CD4-positive, alpha-beta memory T cell (primary cell): Measurements from ENCODE around the gene SLC25A43. TPM values are rescaled to one million over a fixed set of nuclear protein-coding genes. Genes with fewer than 3 reads are reported as not detected.

Experiments used
- CTCF ChIA-PET: fragments of 350-600 bp; sonication (Branson Sonifier 250); formaldehyde crosslinking; loops from one replicate; lab custom pipeline; 2021; ENCODE audit warnings: inconsistent platforms; ENCODE audit not compliant: partially characterized antibody; lab: Charles Lee
- POLR2A ChIA-PET: fragments of 350-600 bp; sonication (Branson Sonifier 250); formaldehyde crosslinking; loops from one replicate; lab custom pipeline; 2021; ENCODE audit not compliant: partially characterized antibody; lab: Charles Lee
- DNase-seq, 5 donors: peaks; one replicate each; pipeline versions ENCODE4 v3.0.0 to v3.0.0-alpha.2; 2020 to 2022; ENCODE audit warnings: mixed read lengths in 1 of 5
- H3K27ac ChIP-seq: one replicate; pipeline ENCODE4 v1.7.0; 2013; ENCODE audit warnings: low read depth, low read length
- H3K27me3 ChIP-seq: 2 replicates; pipeline ENCODE4 v1.7.0; 2013; ENCODE audit warnings: mild to moderate bottlenecking, low read length, moderate library complexity; ENCODE audit not compliant: insufficient read depth
- H3K36me3 ChIP-seq: 2 replicates; pipeline ENCODE4 v1.7.0; 2013; ENCODE audit warnings: mild to moderate bottlenecking, low read length, moderate library complexity; ENCODE audit not compliant: insufficient read depth
- H3K4me1 ChIP-seq: 2 replicates; pipeline ENCODE4 v1.7.0; 2013; ENCODE audit warnings: mild to moderate bottlenecking, low read length, moderate library complexity; ENCODE audit not compliant: insufficient read depth
- H3K4me3 ChIP-seq, 2 donors: one replicate each; pipeline ENCODE4 v1.7.0; 2013; ENCODE audit warnings: low read length in 2 of 2, mild to moderate bottlenecking in 1 of 2
- H3K9me3 ChIP-seq, 2 donors: one replicate each; pipeline ENCODE4 v1.7.0; 2013; ENCODE audit warnings: low read length in 2 of 2, control low read depth in 1 of 2; ENCODE audit not compliant: control insufficient read depth in 1 of 2
- H3K27ac Mint-ChIP-seq, 7 donors: one replicate each; pipeline ENCODE4 v1.8.0; 2020 to 2021; ENCODE audit warnings: mixed read lengths in 7 of 7, mild to moderate bottlenecking in 6 of 7, inconsistent platforms in 3 of 7, moderate library complexity in 3 of 7
- H3K27me3 Mint-ChIP-seq, 2 donors: one replicate each; pipeline ENCODE4 v1.8.0; 2020 to 2021; ENCODE audit warnings: mixed read lengths in 2 of 2
- H3K36me3 Mint-ChIP-seq, 2 donors: one replicate each; pipeline ENCODE4 v1.8.0; 2020 to 2021; ENCODE audit warnings: mixed read lengths in 2 of 2, inconsistent platforms in 1 of 2, mild to moderate bottlenecking in 1 of 2
- H3K4me1 Mint-ChIP-seq, 4 donors: one replicate each; pipeline ENCODE4 v1.8.0; 2020 to 2021; ENCODE audit warnings: mixed read lengths in 4 of 4, mild to moderate bottlenecking in 1 of 4
- H3K4me3 Mint-ChIP-seq, 8 donors: one replicate each; pipeline ENCODE4 v1.8.0; 2020 to 2021; ENCODE audit warnings: mixed read lengths in 8 of 8, mild to moderate bottlenecking in 7 of 8, moderate library complexity in 6 of 8, inconsistent platforms in 3 of 8
- H3K9me3 Mint-ChIP-seq, 8 donors: one replicate each; pipeline ENCODE4 v1.8.0; 2020 to 2021; ENCODE audit warnings: mixed read lengths in 8 of 8, mild to moderate bottlenecking in 5 of 8, inconsistent platforms in 3 of 8, moderate library complexity in 1 of 8
- intact Hi-C: fragments of 100-400 bp; cut with micrococcal nuclease; formaldehyde crosslinking; loops from one replicate; pipeline ENCODE4 v1.15.1; 2023
- polyA plus RNA-seq, 2 donors: library from polyadenylated mRNA; unstranded; fragments of 300-500 nt; fragmentation: Illumina TruSeq; gene quantifications; one replicate each; pipeline ENCODE4 v1.2.3, GENCODE V29; 2021
- total RNA-seq, 2 experiments: library from RNA; stranded (reverse); gene quantifications; one replicate each; pipeline ENCODE4 v1.2.3, GENCODE V29; 2021

SLC25A43 gene
- total and polyA plus RNA-seq, 4 experiments from 2014 or later = 4.1 to 7.0 (median 5.6) TPM

DNA sequence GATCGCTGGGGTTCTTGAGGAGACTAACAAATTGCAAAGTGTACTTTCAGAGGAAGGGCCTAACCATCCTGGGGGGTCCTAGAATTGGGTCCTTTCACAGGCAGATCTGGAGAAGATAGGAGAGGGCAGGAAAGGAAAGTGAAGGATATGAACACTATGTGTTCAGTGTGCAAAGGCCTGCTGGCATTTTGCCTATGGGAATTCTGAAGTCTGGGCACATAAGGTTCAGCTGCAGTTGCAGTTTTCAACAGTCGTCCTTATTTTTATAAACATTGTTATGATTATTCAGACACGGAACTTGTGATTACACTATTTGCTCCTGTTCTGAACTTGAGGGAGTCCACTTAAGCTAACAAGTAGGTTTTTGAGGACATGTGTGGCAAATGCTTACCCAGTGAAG is 67.8 kb downstream of the SLC25A43 start:
- peaks cover 4 to 11% (median 7%) of the 10 kb centered on the region in 4 donors for H3K4me1 Mint-ChIP-seq
- H3K9me3 ChIP-seq = no peaks in the 10 kb centered on the region
- no peak overlapping the region for H3K27ac Mint-ChIP-seq
- POLR2A ChIA-PET = no interaction called here
- H3K36me3 Mint-ChIP-seq = peaks cover 0 to 27% of the 10 kb centered on the region in 2 donors
- CTCF ChIA-PET = interaction anchor here (1.2 to 1.4 kb wide), 2 partner anchors 13 to 287 kb away, joined by 3 to 4 read pairs; no protein-coding TSS in a partner anchor
- no peak overlapping the region for H3K27ac ChIP-seq
- no peak overlapping the region for H3K4me3 Mint-ChIP-seq
- intact Hi-C loops = loop anchor here (5.0 kb wide), 2 partner anchors 405 to 1120 kb away; partner anchors contain the start of genes NDUFA1, RNF113A and WDR44
- no peak overlapping the region for H3K4me3 ChIP-seq
- peaks cover 11% of the 10 kb centered on the region for H3K36me3 ChIP-seq
- H3K9me3 Mint-ChIP-seq = no peaks in the 10 kb centered on the region
- no peaks in the 10 kb centered on the region for H3K27me3 Mint-ChIP-seq
- no peaks in the 10 kb centered on the region for H3K27me3 ChIP-seq
- no peak for DNase-seq
- H3K4me1 ChIP-seq = peaks cover 17% of the 10 kb centered on the region

GRCh38 chrX:119467433-119467832 is 68.3 kb downstream of the SLC25A43 start:
- no peak for DNase-seq
- Histone ChIP-seq H3K9me3 (no peaks in the 10 kb centered on the region), H3K4me3 (no peak overlapping the region), H3K27ac (peak overlapping the region; percentile 93), H3K4me1 (peaks cover 17% of the 10 kb centered on the region), H3K36me3 (peaks cover 11% of the 10 kb centered on the region), H3K27me3 (no peaks in the 10 kb centered on the region)
- Mint-ChIP-seq H3K9me3 (no peaks in the 10 kb centered on the region), H3K36me3 (peaks cover 0 to 27% of the 10 kb centered on the region in 2 donors), H3K4me1 (peaks cover 4 to 11% (median 7%) of the 10 kb centered on the region in 4 donors), H3K27ac (peak overlapping the region in 4 of 7 donors; percentile 16 to 97 (median 54)), H3K4me3 (peak overlapping the region in 2 of 8 donors; percentile 86 to 91), H3K27me3 (no peaks in the 10 kb centered on the region)
- POLR2A ChIA-PET = interaction anchor here (0.8 to 3.3 kb wide), 5 partner anchors 15 to 324 kb away, joined by 3 to 23 read pairs (median 5); partner anchors contain the start of genes NKRF and RPL39
- intact Hi-C loops = loop anchor here (5.0 kb wide), 2 partner anchors 405 to 1120 kb away; partner anchors contain the start of genes NDUFA1, RNF113A and WDR44
- CTCF ChIA-PET = no interaction called here

GRCh38 chrX:119467842-119468550 is 68.9 kb downstream of the SLC25A43 start, which contains the start of gene SLC25A5:
Gene SLC25A5, plus strand, starts transcription at chrX:119468444. Its CDS starts 72 bp downstream, at chrX:119468516.
- Histone ChIP-seq H3K27ac (peak within 1 kb of the TSS; percentile 93), H3K9me3 (no peaks in the 10 kb centered on the region), H3K27me3 (no peaks in the 10 kb centered on the region), H3K36me3 (peaks cover 11% of the 10 kb centered on the region), H3K4me1 (peaks cover 17% of the 10 kb centered on the region), H3K4me3 (peak within 1 kb of the TSS; percentile 61 to 76)
- CTCF ChIA-PET = interaction anchor here (0.7 to 4.7 kb wide), 3 partner anchors 15 to 68 kb away, joined by 3 to 37 read pairs (median 3); no protein-coding TSS in a partner anchor
- Mint-ChIP-seq H3K4me1 (peaks cover 4 to 11% (median 7%) of the 10 kb centered on the region in 4 donors), H3K27me3 (no peaks in the 10 kb centered on the region), H3K4me3 (peak within 1 kb of the TSS; percentile 85 to 92 (median 86)), H3K36me3 (peaks cover 0 to 27% of the 10 kb centered on the region in 2 donors), H3K27ac (peak within 1 kb of the TSS; percentile 89 to 97 (median 96)), H3K9me3 (no peaks in the 10 kb centered on the region)
- intact Hi-C loops = loop anchor here (2.0 to 5.0 kb wide), 4 partner anchors 231 to 1137 kb away; partner anchors contain the start of genes MCTS1, NDUFA1, PGRMC1 and RNF113A
- POLR2A ChIA-PET = interaction anchor here (0.8 to 3.3 kb wide), 7 partner anchors 15 to 324 kb away, joined by 3 to 23 read pairs (median 5); partner anchors contain the start of genes NKRF, RPL39 and UBE2A
- DNase-seq = peak; percentile 82 to 84 (median 83)

DNA sequence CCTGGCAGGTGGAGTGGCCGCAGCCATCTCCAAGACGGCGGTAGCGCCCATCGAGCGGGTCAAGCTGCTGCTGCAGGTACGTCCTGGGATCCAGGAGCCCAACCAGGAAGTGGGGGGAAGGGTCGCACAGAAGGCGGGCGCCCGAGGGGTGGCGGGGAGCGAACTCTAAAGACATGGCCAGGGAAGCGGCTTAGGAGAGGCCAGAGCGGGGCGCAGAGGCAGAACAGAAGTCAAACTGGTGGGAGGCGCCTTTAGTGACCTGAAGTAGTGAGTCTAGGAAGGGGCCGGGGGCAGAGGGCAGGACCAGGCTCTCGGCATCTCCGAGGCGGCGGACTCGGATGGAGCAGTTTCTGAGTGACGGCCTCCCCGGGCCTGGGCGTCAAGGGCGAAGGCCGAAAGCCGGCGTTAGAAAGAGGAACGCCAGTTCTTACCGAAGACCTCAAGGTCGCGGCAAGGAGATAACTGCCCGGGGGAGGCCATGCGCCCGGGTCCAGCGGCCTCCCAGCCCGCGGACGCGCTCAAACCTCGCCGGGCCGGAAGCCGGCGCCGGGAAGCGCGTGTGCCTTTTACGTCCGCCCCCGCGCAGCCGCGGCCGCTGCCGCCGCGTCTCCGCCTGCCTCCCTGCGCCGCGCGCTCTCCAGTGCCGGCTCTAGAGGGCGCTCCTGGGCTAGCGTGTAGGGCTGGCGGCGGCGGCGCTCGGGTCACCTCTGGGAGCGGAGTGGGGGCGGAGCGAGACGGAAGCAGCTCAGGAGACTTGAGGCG is 69.6 kb downstream of the SLC25A43 start:
- ChIA-PET CTCF (interaction anchor here (0.6 to 4.7 kb wide), 8 partner anchors 9 to 80 kb away, joined by 3 to 37 read pairs (median 3); no protein-coding TSS in a partner anchor), POLR2A (interaction anchor here (0.9 to 3.3 kb wide), 7 partner anchors 14 to 323 kb away, joined by 3 to 23 read pairs (median 5); partner anchors contain the start of genes NKRF, RPL39 and UBE2A)

GRCh38 chrX:119469313-119469635 is 70.1 kb downstream of the SLC25A43 start:
- Mint-ChIP-seq H3K27me3 (no peaks in the 10 kb centered on the region), H3K4me3 (peak overlapping the region; percentile 74 to 92 (median 86)), H3K27ac (peak overlapping the region; percentile 89 to 97 (median 95)), H3K4me1 (peaks cover 4 to 11% (median 7%) of the 10 kb centered on the region in 4 donors), H3K9me3 (no peaks in the 10 kb centered on the region), H3K36me3 (peaks cover 0 to 27% of the 10 kb centered on the region in 2 donors)
- H3K27ac ChIP-seq = peak overlapping the region; percentile 93
- peaks cover 11% of the 10 kb centered on the region for H3K36me3 ChIP-seq
- ChIA-PET POLR2A (interaction anchor here (1.0 to 3.3 kb wide), 3 partner anchors 13 to 105 kb away, joined by 5 to 23 read pairs (median 7); partner anchors contain the start of gene UBE2A), CTCF (interaction anchor here (0.6 to 4.7 kb wide), 7 partner anchors 9 to 81 kb away, joined by 3 to 37 read pairs (median 3); no protein-coding TSS in a partner anchor)
- H3K4me3 ChIP-seq = peak overlapping the region in 1 of 2 donors; percentile 76
- H3K4me1 ChIP-seq = peaks cover 17% of the 10 kb centered on the region
- DNase-seq = no peak
- no peaks in the 10 kb centered on the region for H3K27me3 ChIP-seq
- H3K9me3 ChIP-seq = no peaks in the 10 kb centered on the region
- intact Hi-C loops = loop anchor here (1.0 to 5.0 kb wide), 6 partner anchors 13 to 1136 kb away; partner anchors contain the start of genes MCTS1, NDUFA1, PGRMC1 and RNF113A

More for the DNA sequence above, 69.6 kb downstream of the SLC25A43 start:
- Mint-ChIP-seq H3K36me3 (peaks cover 0 to 27% of the 10 kb centered on the region in 2 donors), H3K9me3 (no peaks in the 10 kb centered on the region), H3K27me3 (no peaks in the 10 kb centered on the region), H3K27ac (peak overlapping the region; percentile 89 to 97 (median 96)), H3K4me1 (peaks cover 4 to 11% (median 7%) of the 10 kb centered on the region in 4 donors), H3K4me3 (peak overlapping the region; percentile 85 to 92 (median 86))
- Histone ChIP-seq H3K4me1 (peaks cover 17% of the 10 kb centered on the region), H3K27me3 (no peaks in the 10 kb centered on the region), H3K4me3 (peak overlapping the region; percentile 61 to 76), H3K27ac (peak overlapping the region; percentile 93), H3K9me3 (no peaks in the 10 kb centered on the region), H3K36me3 (peaks cover 11% of the 10 kb centered on the region)
- DNase-seq = peak; percentile 85 to 88 (median 87)
- intact Hi-C loops = loop anchor here (1.0 to 5.0 kb wide), 6 partner anchors 14 to 1136 kb away; partner anchors contain the start of genes MCTS1, NDUFA1, PGRMC1 and RNF113A

DNA sequence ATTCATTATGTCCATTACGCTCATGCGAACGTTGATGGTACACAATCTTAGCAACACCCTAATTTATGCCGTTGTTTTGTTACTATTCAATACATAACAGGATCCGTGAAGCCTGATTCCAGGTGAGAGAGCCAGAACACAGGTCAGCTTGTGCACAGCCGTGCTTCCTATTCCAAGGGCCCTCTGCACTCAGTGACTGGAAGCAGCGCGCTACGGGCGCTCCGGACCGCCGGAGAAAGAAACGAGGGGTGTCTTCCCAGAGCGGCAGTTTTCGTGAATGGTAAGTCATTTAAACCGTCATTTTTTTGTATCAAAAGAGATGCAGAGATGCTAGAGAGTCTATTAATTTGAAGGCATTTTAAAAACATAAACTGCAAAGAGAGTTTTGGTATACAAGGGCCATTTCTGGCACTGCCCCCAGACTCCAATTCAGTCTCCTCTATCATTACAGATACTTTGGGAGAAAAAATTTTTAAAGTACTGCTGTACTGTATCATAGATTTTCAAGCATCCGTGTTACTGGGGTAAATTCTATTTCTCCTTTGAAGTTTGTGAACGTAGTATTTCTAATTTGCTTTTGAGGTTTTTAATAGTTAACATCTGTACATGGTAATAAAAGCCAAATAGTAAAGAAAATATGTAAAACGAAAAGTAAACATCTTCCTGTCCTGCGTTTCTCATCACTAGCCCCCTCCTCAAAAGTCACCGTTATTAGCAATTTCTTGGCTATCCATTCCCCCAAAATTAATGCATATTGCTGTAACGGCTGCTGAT is 75.7 kb downstream of the SLC25A43 start:
- ChIA-PET CTCF (interaction anchor here (1.2 to 1.3 kb wide), 2 partner anchors 8 to 13 kb away, joined by 3 to 9 read pairs; no protein-coding TSS in a partner anchor), POLR2A (no interaction called here)
- Histone ChIP-seq H3K9me3 (no peaks in the 10 kb centered on the region), H3K27ac (no peak overlapping the region), H3K36me3 (peaks cover 11% of the 10 kb centered on the region), H3K4me3 (no peak overlapping the region), H3K27me3 (no peaks in the 10 kb centered on the region), H3K4me1 (peaks cover 7% of the 10 kb centered on the region)
- intact Hi-C loops = no loop called here
- H3K4me3 Mint-ChIP-seq = no peak overlapping the region
- no peak for DNase-seq
- H3K27me3 Mint-ChIP-seq = no peaks in the 10 kb centered on the region
- peaks cover 0 to 15% of the 10 kb centered on the region in 2 donors for H3K36me3 Mint-ChIP-seq
- H3K9me3 Mint-ChIP-seq = no peaks in the 10 kb centered on the region
- peaks cover 0 to 3% (median 2%) of the 10 kb centered on the region in 4 donors for H3K4me1 Mint-ChIP-seq
- no peak overlapping the region for H3K27ac Mint-ChIP-seq
